ENCODE measurements around the gene NPIPB8.
A peak's percentile ranks its signal among the peaks of the same experiment; 100 is the strongest.
"Not testable (repeated sequence)": the region's sequence is repeated elsewhere in the genome, so short reads cannot be mapped to it uniquely, and the experiment has no call there.

The NPIPB8 gene

GRCh38 chr16:28607116-28607623, 30.7 kb upstream of the NPIPB8 start:
- DNase-seq (ENCODE audit: low read depth in 2 of 2), result no peak

- not testable (repeated sequence) for DNase-seq (ENCODE audit: low read depth in 2 of 2)
Measured at GRCh38 chr16:28607681-28608495, 30.0 kb upstream of the NPIPB8 start.

GRCh38 chr16:28608496-28608808, 29.4 kb upstream of the NPIPB8 start:
- DNase-seq (ENCODE audit: low read depth in 2 of 2), result not testable (repeated sequence)

GRCh38 chr16:28608867-28609596, 28.8 kb upstream of the NPIPB8 start:
- not testable (repeated sequence) for DNase-seq (ENCODE audit: low read depth in 2 of 2)

- no peak for DNase-seq (ENCODE audit: low read depth in 2 of 2)
Measured at GRCh38 chr16:28609631-28610594, 28.0 kb upstream of the NPIPB8 start, which contains the start of gene SULT1A1. TSS of gene SULT1A1 (minus strand) at chr16:28610044. CDS start at chr16:28608855, 1,189 bp downstream.

- DNase-seq (ENCODE audit: low read depth in 2 of 2), result no peak
Measured at GRCh38 chr16:28610595-28611191, 27.2 kb upstream of the NPIPB8 start.

GRCh38 chr16:28612359-28613280, 25.2 kb upstream of the NPIPB8 start:
- DNase-seq (ENCODE audit: low read depth in 2 of 2), result not testable (repeated sequence)

- DNase-seq (ENCODE audit: low read depth in 2 of 2), result not testable (repeated sequence)
Measured at GRCh38 chr16:28613912-28614311, 24.0 kb upstream of the NPIPB8 start.

- DNase-seq (ENCODE audit: low read depth in 2 of 2), result not testable (repeated sequence)
Measured at GRCh38 chr16:28614561-28614960, 23.3 kb upstream of the NPIPB8 start.

- DNase-seq (ENCODE audit: low read depth in 2 of 2), result not testable (repeated sequence)
Measured at GRCh38 chr16:28615486-28616223, 22.2 kb upstream of the NPIPB8 start.

GRCh38 chr16:28616224-28616577, 21.7 kb upstream of the NPIPB8 start:
- not testable (repeated sequence) for DNase-seq (ENCODE audit: low read depth in 2 of 2)

- no peak for DNase-seq (ENCODE audit: low read depth in 2 of 2)
Measured at GRCh38 chr16:28616636-28617035, 21.2 kb upstream of the NPIPB8 start.

GRCh38 chr16:28617874-28618273, 20.0 kb upstream of the NPIPB8 start:
- DNase-seq (ENCODE audit: low read depth in 2 of 2), result no peak

GRCh38 chr16:28620316-28620715, 17.5 kb upstream of the NPIPB8 start:
- DNase-seq (ENCODE audit: low read depth in 2 of 2), result not testable (repeated sequence)

GRCh38 chr16:28621481-28622155, 16.2 kb upstream of the NPIPB8 start:
- no peak for DNase-seq (ENCODE audit: low read depth in 2 of 2)

GRCh38 chr16:28622532-28623171, 15.2 kb upstream of the NPIPB8 start:
- DNase-seq (ENCODE audit: low read depth in 2 of 2), result peak in 1 of 2 donors; percentile 9

GRCh38 chr16:28623172-28623711, 14.6 kb upstream of the NPIPB8 start:
- peak; percentile 47 to 68 for DNase-seq (ENCODE audit: low read depth in 2 of 2)

GRCh38 chr16:28630905-28631304, 7.0 kb upstream of the NPIPB8 start:
- DNase-seq (ENCODE audit: low read depth in 2 of 2), result not testable (repeated sequence)

All from stimulated activated CD4-positive, alpha-beta T cell treated with anti-CD3 and anti-CD28 coated beads, Interleukin-1b, Interleukin-23, amount 100 ng/mL, for 4 hours (primary cell).